Stimulated activated naive CD4-positive, alpha-beta T cell (primary cell): ENCODE measurements around the gene HSPA9.

Experiments
- DNase-seq, 6 experiments: peaks; one replicate each; lab custom pipeline; 2025; lab: John Stamatoyannopoulos, UW

HSPA9 gene

GRCh38 chr5:138560971-138561370 lies 14.2 kb downstream of the HSPA9 start:
- DNase-seq, result no peak

DNA sequence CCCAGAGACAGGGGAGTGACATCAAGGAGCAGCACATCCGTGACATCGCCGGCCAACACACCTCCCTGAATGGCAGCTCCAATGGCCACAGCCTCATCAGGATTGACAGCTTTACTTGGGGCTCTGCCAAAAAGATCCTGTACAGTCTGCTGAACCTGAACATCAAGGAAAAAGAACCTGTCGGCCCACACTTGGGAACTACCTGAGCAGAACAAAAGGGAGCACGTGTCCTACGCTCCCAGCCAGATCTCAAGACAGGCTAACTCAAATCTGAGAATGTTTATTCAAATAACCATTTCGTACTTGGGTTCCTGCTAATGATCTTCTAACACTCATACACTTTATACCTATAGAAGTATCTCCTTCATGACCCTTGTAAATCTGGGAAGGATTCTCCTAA lies 15.3 kb downstream of the HSPA9 start:
- no peak for DNase-seq

DNA sequence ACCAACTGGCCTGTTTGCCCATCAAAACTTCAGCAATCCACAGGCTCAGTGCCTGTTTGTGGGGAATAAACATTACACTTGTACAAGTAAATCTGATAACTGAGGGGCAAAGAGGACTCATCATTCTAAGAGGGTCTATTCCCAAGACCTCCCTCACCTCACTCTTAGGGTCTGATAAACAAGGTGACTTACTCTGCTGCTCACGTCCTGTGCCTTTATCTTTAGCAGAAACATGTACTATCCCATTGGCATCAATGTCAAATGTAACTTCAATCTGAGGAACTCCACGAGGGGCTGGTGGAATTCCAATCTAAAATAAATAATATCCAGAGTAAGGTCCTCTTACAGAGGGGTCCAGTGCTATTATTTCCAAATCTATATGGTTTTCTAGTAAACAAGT lies 17.5 kb downstream of the HSPA9 start:
- DNase-seq, result no peak

DNA sequence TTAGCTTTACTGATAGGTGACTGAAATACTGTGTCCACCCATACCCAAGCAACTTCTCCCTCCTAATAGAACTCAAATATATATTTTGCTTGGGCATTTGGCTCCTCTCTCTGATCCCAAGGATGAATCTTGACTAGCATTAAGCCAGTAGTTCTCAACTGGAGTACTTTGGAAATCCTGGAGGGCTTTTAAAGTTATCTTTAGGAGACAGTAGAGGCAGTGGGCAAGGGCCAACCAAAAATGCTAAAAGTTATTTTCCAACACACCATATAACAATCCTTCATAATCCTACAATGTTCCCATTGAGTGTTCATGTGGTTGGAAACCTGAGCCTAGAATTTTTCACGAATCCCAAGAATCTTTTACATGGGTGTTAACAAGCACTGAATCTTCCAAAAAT lies 21.1 kb downstream of the HSPA9 start:
- no peak for DNase-seq

DNA sequence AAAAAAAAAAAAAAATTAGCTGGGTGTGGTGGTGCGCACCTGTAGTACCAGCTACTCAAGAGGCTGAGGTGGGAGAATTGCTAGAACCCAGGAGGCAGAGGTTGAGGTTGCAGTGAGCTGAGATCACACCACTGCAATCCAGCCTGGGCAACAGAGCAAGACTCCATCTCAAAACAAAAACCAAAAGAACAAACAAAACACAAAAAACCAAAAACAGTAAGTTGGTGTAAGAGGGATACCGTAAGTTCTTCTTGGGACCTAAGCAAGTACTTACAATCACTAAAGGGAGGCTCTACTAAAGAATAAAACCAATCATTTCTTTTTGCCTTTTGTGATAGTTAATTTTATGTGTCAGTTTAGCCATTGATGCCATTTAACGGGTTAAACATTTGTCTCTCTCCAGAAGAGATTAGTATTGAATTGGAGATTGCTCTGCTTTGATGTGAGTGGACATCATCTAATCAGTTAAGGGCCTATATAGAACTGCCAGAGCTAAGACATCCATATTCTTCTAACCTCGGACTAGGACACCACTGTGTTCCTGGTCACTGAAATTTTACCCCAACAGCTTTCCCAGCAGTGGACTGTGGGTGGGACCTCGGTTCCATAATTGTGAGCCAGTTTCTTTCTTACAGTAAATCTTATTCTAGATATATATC lies 21.6 kb downstream of the HSPA9 start:
- no peak for DNase-seq

DNA sequence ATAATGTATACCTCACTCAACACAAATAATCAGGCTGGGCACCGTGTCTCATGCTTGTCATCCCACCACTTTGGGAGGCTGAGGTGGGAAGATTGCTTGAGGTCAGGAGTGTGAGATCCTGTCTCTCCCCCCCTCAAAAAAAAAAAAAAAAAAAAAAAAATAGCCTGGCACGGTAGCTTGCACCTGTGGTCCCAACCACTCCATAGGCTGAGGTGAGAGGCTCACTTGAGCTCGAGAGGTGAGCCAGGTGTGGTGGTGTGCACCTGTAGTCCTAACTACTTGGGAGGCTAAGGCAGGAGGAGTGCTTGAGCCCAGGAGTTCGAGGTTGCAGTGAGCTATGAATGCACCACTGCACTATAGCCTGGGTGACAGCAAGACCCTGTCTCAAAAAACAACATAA lies 22.5 kb downstream of the HSPA9 start:
- DNase-seq, result no peak

DNA sequence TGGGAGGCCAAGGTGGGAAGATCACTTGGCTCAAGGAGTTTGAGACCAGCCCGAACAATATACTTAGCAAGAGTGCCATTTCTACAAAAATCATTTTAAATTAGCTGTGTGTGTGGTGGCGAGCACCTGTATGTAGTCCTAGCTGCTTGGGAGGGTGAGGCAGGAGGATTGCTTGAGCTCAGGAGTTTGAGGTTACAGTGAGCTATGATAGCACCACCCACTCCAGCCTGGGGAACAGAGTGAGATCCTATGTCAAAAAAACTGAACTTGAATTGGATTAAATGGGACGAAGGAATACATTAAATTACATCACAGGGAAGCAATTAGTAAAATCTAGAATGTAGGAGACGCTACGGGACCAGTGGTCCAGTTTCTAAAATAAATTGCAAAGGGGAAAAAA lies 25.8 kb downstream of the HSPA9 start:
- no peak for DNase-seq

DNA sequence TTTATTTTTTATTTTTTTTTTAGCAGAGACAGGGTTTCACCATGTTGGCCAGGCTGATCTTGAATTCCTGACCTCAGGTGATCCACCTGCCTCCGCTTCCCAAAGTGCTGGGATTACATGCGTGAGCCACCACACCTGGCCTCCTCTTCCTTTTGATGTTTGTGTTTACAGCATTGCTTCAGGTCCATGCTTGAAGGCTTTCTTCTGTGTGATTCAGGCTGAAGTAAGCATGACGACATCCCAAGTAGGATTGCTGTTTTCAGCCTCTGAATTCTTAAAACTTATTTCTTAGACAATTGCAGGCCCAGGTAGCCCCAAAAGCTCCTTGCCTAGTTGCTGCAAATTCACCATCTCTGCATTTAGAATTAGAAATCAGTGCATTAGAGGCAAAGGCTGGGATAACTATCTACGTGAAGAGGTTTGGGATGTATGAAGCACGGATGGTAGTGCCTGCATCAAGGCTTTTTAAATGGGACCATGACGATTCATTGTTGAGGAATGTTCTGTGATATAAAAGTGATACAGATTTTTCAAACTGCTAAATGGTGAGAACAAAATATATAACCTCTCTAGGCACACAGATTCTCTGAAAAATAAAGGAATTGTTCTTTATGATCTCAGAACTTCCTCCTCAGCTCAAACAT lies 29.2 kb downstream of the HSPA9 start:
- DNase-seq, result no peak

DNA sequence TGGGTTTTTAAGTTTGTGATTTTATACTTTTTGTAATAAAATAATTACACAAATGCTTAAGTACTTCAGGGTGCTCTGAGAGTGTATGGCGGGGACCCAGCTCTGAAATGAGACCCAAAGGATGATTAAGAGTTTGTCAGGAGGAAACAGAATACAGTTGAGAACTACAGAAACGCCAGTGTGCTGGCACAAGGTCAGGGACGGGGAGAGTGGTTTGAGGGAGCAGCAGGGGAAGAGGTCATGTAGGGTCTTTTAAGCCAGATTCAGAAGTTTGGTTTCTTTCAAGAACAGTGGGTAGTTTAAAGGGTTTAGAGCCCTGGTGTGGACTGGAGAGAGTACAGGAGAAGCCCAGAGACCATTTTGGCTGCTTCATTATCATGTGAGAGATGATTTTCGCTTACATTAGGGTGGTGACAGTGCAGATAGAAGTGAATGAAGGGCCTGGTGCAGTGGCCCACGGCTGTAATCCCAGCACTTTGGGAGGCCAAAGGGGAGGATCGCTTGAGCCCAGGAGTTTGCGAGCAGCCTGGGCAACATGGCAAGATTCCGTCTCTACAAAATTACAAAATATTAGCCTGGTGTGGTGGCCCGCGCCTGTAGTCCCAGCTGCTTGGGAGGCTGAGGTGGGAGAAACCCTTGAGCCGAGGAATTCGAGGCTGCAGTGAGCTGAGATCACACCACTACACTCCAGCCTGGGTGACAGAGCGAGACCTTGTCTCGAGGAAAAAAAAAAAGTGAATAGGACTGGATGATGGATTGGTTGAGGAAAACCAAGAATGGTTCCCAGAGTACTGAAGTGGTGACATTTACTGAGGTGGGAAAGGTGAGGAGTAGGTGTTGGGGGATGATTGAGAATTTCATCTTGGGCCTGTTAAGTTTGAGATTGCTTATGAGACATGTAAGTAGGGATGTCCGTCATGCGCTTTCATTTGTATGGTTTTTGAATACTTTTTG lies 30.7 kb downstream of the HSPA9 start:
- peak in 1 of 6 experiments; percentile 46 for DNase-seq

DNA sequence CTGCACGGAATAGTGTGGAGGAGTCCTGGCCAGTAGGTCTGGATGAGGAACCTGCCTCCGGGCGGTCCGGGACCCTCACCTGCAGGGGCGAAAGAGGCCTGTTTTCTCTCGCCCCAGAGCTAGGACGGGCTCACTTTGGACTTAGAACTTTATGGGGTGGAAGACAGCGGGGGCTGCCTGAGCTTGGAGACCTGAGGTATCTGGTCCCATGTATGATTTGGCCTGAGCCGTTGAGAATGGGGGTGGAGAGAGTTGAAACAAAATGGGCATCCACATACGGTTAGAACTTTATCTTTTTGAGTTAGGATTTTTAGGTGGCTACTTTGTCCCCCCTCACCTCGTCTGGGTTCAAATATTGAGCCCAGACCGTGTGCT lies 31.5 kb downstream of the HSPA9 start:
- no peak for DNase-seq

- DNase-seq, result peak; percentile 96 to 100 (median 100)
Observed at GRCh38 chr5:138542956-138543729, 32.1 kb downstream of the HSPA9 start, which contains the start of gene ETF1. TSS of gene ETF1 (minus strand) at chr5:138543236. CDS start at chr5:138542918, 318 bp downstream.

DNA sequence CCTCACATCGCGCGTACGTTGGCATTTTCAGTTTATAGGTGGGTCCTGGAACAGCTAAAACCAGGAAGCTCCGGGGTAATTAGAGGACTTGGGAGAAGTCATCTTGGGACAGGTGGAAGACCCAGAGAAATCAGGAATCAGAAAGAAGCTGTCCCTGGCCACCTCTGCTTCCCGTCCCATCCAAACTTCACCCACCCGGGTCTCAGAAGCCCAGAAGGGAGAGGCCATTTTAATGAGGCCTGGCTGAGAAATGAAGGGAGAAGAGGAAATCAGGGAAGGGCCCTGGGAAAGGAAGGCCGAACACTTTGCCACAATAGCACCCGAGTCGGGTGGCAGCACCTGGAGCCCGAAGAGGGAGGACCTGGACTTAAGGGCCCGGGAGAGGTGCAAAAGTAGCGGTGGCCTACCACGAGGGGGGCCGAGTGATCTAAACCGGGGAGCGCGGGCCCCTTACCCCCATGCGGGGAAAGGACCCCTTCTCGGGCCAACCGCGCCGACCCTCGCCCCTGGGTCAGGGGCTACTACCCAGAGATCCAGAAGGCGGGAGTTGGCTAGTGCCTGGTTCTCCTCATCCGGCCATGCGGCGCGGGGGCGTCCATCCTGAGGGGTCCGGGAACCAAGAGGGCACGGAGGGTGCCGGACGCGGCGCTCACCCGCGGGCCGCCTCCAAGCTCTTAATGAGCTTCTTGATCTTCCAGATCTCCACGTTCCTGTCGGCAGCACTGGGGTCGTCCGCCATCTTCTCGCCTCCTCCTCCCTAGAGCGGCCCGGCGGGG lies 32.8 kb downstream of the HSPA9 start:
- peak in 1 of 6 experiments; percentile 36 for DNase-seq

GRCh38 chr5:138541511-138542179 lies 33.6 kb downstream of the HSPA9 start:
- no peak for DNase-seq

GRCh38 chr5:138539791-138540190 lies 35.4 kb downstream of the HSPA9 start:
- DNase-seq, result no peak

- no peak for DNase-seq
Observed at GRCh38 chr5:138538943-138539627, 36.1 kb downstream of the HSPA9 start.

DNA sequence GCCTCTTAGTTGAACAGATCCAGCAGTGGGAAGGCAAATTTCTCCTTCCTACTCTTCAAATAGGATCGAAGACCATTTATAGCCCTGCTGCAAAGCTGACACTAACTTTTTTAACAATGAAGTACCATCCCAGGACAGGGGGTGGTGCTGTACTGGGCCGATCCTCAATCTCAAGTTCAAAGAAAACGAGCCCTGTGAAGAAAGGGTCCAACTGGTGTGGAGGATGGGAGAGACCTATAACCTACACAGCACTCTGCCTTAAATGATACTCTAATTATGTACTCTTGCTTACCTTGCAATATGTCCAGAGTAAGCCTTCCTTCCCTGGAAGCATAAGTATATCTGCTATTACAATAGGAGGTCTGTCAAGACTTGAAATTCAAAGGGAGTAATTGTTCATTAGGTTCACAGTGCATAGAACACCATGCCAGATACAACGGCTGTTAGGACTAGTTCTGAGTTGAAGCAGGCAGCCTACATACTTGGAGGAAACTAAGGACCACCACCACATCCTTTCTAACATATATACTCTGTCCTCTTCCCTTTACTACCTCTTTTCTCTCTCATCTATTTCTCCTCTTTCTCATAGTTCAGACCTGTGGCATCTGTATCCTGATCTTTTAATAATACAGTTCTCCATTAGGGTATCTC lies 38.4 kb downstream of the HSPA9 start:
- no peak for DNase-seq

- DNase-seq, result no peak
Observed at GRCh38 chr5:138536215-138536614, 39.0 kb downstream of the HSPA9 start.

GRCh38 chr5:138533973-138534941 lies 40.9 kb downstream of the HSPA9 start:
- no peak for DNase-seq
